Measurements from ENCODE around the gene INHBE.
"Not testable (repeated sequence)": the region's sequence is repeated elsewhere in the genome, so short reads cannot be mapped to it uniquely, and the experiment has no call there.

The INHBE gene

DNA sequence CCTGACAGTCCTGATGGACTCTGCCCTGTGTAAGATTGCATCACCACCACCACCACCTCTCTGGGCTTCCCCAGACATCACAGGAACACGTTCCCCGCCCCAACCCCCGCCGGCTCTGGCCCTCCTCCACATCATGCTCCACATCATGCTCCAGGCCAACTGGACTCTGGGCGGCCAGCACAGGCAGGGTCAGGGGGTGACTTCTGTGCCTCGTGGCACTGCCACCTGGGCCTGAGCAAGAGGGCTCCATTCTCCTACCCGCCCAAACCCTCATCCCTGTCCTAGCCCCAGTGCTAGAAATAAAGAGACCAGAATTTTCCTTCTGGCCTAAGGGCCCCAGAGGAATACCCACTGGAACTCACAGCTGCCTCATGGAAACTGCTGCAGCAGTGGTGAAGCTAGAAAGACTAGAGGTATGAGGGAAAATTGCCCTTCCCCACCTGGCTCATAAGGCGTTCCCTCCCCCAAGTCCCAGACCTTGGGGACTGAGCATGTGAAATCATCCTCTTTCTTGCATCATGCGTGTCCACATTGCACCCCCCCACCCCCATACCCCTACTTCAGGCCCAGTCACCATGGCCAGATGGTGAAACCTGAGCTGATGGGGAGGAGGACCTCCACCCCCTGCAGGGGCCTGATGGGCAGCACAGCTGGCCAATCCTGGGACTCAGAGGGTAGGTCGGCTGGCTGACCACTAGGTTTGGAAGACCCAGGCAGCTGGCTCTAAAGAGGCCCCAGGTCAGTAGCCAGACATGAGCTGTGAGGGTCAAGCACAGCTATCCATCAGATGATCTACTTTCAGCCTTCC lies at the start of gene INHBE:
TSS of gene INHBE (plus strand) at position 742 of the 808 bp plus-strand sequence. CDS start 230 bp downstream, outside the sequence.
- peak; percentile 79 for DNase-seq (ENCODE audit: low read depth, low spot score)

- no peak for DNase-seq (ENCODE audit: low read depth, low spot score)
These were observed 44.6 kb upstream of the INHBE start for GRCh38 chr12:57410534-57410933.

DNA sequence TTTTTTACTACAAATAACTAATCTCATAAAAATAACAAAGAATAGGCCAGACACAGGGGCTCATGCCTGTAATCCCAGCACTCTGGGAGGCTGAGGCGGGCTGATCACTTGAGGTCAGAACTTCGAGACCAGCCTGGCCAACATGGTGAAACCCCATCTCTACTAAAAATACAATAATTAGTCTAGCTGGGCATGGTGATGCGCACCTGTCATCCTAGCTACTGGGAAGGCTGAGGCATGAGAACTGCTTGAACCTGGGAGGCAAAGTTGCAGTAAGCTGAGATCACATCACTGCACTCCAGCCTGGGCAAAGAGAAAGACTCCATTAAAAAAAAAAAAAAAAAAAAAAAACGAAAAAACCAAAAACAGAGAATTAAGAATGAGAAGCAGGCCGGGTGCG lies 40.9 kb upstream of the INHBE start:
- DNase-seq (ENCODE audit: low read depth, low spot score) = not testable (repeated sequence)

DNA sequence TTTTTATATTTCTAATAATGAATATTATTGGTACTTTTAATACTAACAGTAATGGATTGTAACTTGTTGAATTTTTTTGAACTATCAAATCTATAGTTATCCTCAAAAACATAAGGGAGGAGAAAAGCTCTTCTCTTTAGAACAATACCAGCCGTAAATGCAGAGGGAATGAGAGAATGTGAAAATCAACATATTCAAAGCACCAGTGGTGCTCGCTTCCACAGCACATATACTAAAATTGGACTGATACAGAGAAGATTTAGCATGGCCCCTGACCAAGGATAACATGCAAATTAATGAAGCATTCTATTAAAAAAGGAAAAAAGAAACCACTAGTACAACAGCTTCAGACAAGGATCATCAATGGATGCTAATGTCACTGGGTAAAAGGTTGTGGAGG lies 40.0 kb upstream of the INHBE start:
- no peak for DNase-seq (ENCODE audit: low read depth, low spot score)

DNA sequence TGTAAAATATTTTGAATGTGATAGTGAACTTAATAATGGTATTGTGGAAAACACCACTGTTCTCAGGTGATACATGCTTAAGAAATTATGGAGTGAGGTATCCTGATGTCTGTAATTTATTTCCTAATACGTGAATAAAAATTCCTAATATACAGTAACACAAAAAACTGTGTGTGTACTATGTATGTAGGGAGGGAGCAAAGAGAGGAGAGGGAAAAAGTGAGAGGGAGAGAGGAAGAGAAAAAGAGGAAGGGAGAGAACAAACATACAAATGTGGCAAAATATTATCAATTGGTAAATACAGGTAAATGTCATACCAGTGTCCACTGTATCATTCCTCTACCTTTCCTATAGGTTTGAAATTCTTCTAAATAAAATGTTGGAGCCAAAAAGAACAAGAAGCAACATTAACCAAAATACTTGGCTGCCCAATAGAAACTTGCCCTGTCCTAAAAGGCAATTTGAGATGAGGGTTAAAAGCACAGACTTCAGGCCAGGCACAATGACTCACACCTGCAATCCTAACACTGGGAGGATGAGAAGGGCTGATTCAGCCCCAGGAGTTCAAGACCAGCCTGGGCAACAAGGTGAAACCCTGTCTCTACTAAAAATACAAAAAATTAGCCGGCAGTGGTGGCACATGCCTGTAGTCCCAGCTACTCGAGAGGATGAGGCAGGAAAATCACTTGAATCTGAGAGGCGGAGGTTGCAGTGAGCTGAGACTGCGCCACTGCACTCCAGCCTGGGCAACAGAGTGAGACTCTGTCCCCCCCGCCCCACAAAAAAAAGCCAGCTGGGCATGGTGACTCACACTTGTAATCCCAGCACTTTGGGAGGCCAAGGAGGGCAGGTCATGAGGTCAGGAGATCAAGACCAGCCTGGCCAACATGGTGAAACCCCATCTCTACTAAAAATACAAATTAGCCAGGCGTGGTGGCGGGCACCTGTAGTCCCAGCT lies 38.8 kb upstream of the INHBE start:
- DNase-seq (ENCODE audit: low read depth, low spot score) = no peak

GRCh38 chr12:57418255-57418654 lies 36.9 kb upstream of the INHBE start:
- DNase-seq (ENCODE audit: low read depth, low spot score) = no peak

GRCh38 chr12:57419495-57419894 lies 35.6 kb upstream of the INHBE start:
- DNase-seq (ENCODE audit: low read depth, low spot score) = no peak

GRCh38 chr12:57420482-57420881 lies 34.6 kb upstream of the INHBE start:
- DNase-seq (ENCODE audit: low read depth, low spot score) = no peak

DNA sequence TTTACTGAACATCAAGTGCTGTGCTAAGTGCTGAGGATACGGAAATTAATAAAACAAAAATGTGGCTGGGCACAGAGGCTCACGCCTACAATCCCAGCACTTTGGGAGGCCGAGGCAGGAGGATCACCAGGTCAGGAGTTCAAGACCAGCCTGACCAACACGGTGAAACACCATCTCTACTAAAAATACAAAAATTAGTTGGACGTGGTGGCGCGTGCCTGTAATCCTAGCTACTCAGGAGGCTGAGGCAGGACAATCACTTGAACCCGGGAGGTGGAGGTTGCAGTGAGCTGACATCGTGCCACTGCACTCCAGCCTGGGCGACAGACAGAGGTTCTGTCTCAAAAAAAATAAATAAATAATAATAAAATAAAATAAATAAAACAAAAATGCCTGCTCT lies 28.2 kb upstream of the INHBE start:
- not testable (repeated sequence) for DNase-seq (ENCODE audit: low read depth, low spot score)

DNA sequence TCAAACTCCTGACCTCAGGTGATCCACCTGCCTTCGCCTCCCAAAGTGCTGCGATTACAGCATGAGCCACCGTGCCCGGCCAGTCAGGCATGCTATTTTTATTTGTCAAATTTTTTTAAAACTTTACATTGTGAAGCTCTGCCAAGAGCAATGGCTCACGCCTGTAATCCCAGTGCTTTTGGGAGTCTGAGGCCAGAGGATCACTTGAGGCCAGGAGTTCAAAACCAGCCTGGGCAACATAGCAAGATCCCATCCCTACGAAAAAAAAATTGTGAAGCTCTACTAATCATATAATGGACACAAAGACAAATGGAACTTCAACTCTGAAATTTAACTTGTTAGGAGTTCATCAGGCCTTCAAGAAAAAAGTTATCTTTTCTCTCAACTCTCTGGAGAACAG lies 26.1 kb upstream of the INHBE start:
- no peak for DNase-seq (ENCODE audit: low read depth, low spot score)

- DNase-seq (ENCODE audit: low read depth, low spot score) = no peak
These were observed 25.5 kb upstream of the INHBE start for GRCh38 chr12:57429473-57430111.

DNA sequence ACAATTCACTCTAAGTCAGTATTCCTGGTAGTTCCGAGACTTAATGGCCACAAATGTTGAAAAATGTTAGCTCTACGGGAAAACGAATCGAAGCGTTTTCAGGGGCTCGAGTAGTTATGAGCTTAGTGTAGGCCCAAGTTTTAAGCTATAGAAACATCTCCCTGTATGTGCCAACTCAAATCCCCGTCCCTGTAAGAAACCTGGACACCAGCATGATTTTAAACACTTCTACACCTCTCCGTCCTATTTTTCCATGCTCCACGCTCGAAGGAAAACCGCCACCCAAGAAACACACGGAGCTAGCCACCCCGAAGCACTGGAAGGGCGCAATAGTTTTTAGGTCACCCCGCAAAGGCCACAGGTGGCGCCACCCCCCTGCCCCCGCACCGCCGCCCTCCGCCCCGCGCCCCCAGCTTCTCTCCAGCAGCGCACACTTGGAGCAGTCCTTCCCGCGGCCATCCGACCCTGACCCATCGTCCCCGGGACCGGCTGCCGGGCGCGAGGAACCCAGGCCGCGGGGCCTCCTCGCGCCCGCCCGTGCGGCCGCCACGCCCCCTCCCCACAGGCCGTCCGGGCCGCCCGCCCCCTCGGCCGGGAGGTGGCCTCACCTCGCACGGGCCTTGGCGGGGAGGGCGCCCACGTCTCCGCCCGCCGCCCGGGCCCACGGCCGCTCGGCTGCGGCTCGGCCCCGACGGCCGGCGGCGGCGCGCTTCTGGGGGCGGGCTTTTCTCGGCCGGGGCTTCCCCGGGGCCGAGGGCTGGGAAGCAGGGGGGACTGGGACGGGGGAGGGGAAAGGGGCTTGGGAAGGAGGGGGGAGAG lies 24.8 kb upstream of the INHBE start:
- no peak for DNase-seq (ENCODE audit: low read depth, low spot score)

GRCh38 chr12:57430931-57431566 lies 24.1 kb upstream of the INHBE start, which contains the start of gene R3HDM2:
Gene R3HDM2 (minus strand): TSS chr12:57431043. CDS start chr12:57310428, 120,615 bp downstream.
- DNase-seq (ENCODE audit: low read depth, low spot score) = peak; percentile 97

DNA sequence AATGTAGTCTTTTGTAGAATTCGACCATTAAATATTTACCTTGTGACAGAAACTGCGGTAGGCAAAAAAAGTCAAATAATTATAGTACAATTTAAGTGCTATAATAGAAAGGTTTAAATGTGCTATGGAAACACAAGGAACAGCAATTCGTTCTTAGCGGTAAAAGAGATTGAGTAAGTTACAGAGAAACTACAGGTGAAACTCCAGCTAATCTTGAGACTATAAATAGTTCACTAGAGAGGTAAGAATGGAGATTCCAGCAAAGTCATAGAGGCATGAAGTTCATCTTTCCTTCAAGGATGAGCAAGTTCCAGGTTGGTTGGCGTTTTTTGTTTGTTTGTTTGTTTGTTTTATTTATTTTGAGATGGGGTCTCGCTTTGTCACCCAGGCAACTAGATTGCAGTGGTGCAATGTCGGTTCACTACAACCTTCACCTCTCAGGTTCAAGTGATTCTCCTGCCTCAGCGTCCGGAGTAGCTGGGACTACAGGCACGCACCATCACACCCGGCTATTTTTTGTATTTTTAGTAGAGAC lies 23.4 kb upstream of the INHBE start:
- no peak for DNase-seq (ENCODE audit: low read depth, low spot score)

DNA sequence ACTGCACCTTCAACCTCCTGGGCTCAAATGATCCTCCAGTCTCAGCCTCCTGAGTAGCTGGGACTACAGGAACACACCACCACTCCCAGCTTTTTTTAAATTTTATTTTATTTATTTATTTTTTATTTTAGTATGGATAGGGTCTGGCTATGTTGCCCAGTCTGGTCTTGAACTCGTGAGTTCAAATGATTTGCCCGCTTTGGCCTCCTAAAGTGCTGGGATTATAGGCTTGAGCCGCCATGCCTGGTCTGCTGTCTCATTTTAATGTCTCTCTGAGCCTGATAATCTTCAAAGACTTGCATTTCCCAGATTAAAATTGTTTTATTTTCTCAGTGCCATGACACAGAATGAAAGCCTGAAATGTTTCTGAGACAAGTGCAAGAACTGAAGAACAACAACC lies 21.7 kb upstream of the INHBE start:
- DNase-seq (ENCODE audit: low read depth, low spot score) = no peak

- no peak for DNase-seq (ENCODE audit: low read depth, low spot score)
These were observed 20.4 kb upstream of the INHBE start, which contains the start of gene INHBC for GRCh38 chr12:57434517-57435223. Gene INHBC (plus strand): TSS chr12:57434784. CDS start chr12:57434887, 103 bp downstream.

- no peak for DNase-seq (ENCODE audit: low read depth, low spot score)
These were observed 19.8 kb upstream of the INHBE start for GRCh38 chr12:57435293-57435692.

- no peak for DNase-seq (ENCODE audit: low read depth, low spot score)
These were observed 16.7 kb upstream of the INHBE start for GRCh38 chr12:57438400-57438799.

- DNase-seq (ENCODE audit: low read depth, low spot score) = no peak
These were observed 15.3 kb upstream of the INHBE start for GRCh38 chr12:57439762-57440266.
